HG03196 (cell line): ENCODE results near the gene PIAS4.

Experiments
- ATAC-seq: cut with Tn5 transposase; IDR thresholded peaks from one replicate; pipeline ENCODE4 v1.9.1; 2021; ENCODE audit not compliant: unreplicated experiment

PIAS4 gene

GRCh38 chr19:4057931-4058692 lies 50.6 kb downstream of the PIAS4 start:
- no peak for ATAC-seq

GRCh38 chr19:4058693-4059452 lies 51.3 kb downstream of the PIAS4 start:
- ATAC-seq, result no peak

- ATAC-seq, result no peak
Measured at GRCh38 chr19:4059453-4059871, 51.9 kb downstream of the PIAS4 start.

GRCh38 chr19:4059891-4060620 lies 52.5 kb downstream of the PIAS4 start:
- no peak for ATAC-seq

- ATAC-seq, result no peak
Measured at GRCh38 chr19:4060621-4061177, 53.2 kb downstream of the PIAS4 start.

- no peak for ATAC-seq
Measured at GRCh38 chr19:4061178-4061682, 53.7 kb downstream of the PIAS4 start.

GRCh38 chr19:4061683-4062418 lies 54.3 kb downstream of the PIAS4 start:
- no peak for ATAC-seq

GRCh38 chr19:4062419-4063368 lies 55.2 kb downstream of the PIAS4 start:
- no peak for ATAC-seq

- ATAC-seq, result no peak
Measured at GRCh38 chr19:4063369-4064148, 56.0 kb downstream of the PIAS4 start.

- ATAC-seq, result no peak
Measured at GRCh38 chr19:4064149-4064495, 56.6 kb downstream of the PIAS4 start.

- ATAC-seq, result peak; percentile 4
Measured at GRCh38 chr19:4064496-4065260, 57.1 kb downstream of the PIAS4 start.

- peak; percentile 69 for ATAC-seq
Measured at GRCh38 chr19:4065430-4066175, 58.1 kb downstream of the PIAS4 start.

- ATAC-seq, result no peak
Measured at GRCh38 chr19:4066176-4066606, 58.7 kb downstream of the PIAS4 start.

- ATAC-seq, result no peak
Measured at GRCh38 chr19:4066682-4067395, 59.3 kb downstream of the PIAS4 start, which contains the start of gene ZBTB7A. ZBTB7A (minus strand) TSS chr19:4066899; CDS start chr19:4055232, 11,667 bp downstream.

- ATAC-seq, result no peak
Measured at GRCh38 chr19:4067396-4068046, 60.0 kb downstream of the PIAS4 start.
